Measurements from ENCODE around the gene ZDHHC3.

DNA sequence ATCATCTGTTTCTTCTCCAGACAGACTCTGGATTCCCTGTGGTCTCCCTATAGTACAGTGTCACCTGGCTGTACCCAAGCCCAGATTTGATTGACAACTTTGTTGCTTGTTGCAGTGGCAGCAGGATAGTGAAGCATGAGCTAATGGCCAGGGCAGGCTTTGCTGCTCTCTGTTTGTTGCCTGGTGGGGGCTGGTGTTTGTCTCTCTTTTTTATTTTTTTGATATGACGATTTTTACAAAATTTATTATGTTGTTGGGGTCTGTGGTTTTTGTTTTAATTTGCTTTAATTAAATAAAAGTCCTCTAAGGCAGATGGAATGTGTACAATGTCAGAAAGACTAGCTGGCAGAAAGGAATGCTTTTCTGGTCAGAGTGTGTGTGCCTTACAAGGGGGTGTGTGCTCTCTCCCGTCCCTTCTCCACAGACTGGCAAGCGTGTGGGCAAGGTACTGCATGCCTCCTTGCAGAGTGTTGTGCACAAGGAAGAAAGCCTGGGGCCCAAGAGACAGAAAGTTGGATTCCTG, 34.9 kb upstream of the ZDHHC3 start:
- TF ChIP-seq POLR2AphosphoS5 (IDR thresholded peaks at IDR 0.05; ENCODE audit: low read depth, low read length), result no peak
- no peak for TF ChIP-seq TAF1 (IDR thresholded peaks at IDR 0.05; ENCODE audit: borderline replicate concordance, insufficient read depth, low read length)
- TF ChIP-seq, protein P1, sequence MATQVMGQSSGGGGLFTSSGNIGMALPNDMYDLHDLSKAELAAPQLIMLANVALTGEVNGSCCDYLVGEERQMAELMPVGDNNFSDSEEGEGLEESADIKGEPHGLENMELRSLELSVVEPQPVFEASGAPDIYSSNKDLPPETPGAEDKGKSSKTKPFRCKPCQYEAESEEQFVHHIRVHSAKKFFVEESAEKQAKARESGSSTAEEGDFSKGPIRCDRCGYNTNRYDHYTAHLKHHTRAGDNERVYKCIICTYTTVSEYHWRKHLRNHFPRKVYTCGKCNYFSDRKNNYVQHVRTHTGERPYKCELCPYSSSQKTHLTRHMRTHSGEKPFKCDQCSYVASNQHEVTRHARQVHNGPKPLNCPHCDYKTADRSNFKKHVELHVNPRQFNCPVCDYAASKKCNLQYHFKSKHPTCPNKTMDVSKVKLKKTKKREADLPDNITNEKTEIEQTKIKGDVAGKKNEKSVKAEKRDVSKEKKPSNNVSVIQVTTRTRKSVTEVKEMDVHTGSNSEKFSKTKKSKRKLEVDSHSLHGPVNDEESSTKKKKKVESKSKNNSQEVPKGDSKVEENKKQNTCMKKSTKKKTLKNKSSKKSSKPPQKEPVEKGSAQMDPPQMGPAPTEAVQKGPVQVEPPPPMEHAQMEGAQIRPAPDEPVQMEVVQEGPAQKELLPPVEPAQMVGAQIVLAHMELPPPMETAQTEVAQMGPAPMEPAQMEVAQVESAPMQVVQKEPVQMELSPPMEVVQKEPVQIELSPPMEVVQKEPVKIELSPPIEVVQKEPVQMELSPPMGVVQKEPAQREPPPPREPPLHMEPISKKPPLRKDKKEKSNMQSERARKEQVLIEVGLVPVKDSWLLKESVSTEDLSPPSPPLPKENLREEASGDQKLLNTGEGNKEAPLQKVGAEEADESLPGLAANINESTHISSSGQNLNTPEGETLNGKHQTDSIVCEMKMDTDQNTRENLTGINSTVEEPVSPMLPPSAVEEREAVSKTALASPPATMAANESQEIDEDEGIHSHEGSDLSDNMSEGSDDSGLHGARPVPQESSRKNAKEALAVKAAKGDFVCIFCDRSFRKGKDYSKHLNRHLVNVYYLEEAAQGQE (IDR thresholded peaks at IDR 0.05; ENCODE audit: insufficient read depth in 1 of 2, low read depth in 2 of 2, low read length in 2 of 2), result no peak
- no peak for TF ChIP-seq SIN3A (IDR thresholded peaks at IDR 0.05; ENCODE audit: borderline replicate concordance, insufficient read depth, low read length)
